Testis (tissue), 2 donors: Measurements from ENCODE around the gene FRMPD4.

Experiments
- CTCF ChIP-seq, 3 experiments: fragments of 450-650 bp in 2 of 3; fragments of 200-600 bp in 1 of 3; sonication (generic) in 1 of 3; IDR thresholded peaks; one replicate each; pipeline ENCODE4 v1.5.1; 2016 to 2019; ENCODE audit warnings: antibody characterized with exemption in 3 of 3, mild to moderate bottlenecking in 2 of 3, moderate library complexity in 1 of 3
- POLR2A ChIP-seq: fragments of 450-650 bp; IDR thresholded peaks from one replicate; pipeline ENCODE4 v1.6.1; 2017; ENCODE audit warnings: antibody characterized with exemption, mild to moderate bottlenecking, moderate library complexity

GRCh38 chrX:12370497-12370986, 232.3 kb downstream of the FRMPD4 start:
- TF ChIP-seq CTCF (IDR thresholded peaks at IDR 0.05) (no peak), POLR2A (no peak)
